Suprapubic skin (tissue), 4 donors: ENCODE measurements around the gene C17orf107. TPM values are rescaled to one million over a fixed set of nuclear protein-coding genes. Genes with fewer than 3 reads are reported as not detected.

Experiments used
- DNase-seq, 2 donors: peaks; one replicate each; pipeline ENCODE4 v3.0.0-alpha.2; 2019; ENCODE audit warnings: low spot score in 2 of 2
- H3K27ac ChIP-seq: fragments of 200-600 bp; sonication (generic); one replicate; pipeline ENCODE4 v1.5.1; 2019
- H3K27me3 ChIP-seq: fragments of 200-600 bp; sonication (generic); one replicate; pipeline ENCODE4 v1.5.1; 2019
- H3K36me3 ChIP-seq: fragments of 200-600 bp; sonication (generic); one replicate; pipeline ENCODE4 v1.5.1; 2019
- H3K4me1 ChIP-seq: fragments of 200-600 bp; sonication (generic); one replicate; pipeline ENCODE4 v1.5.1; 2019
- H3K4me3 ChIP-seq: fragments of 200-600 bp; sonication (generic); one replicate; pipeline ENCODE4 v1.5.1; 2019; ENCODE audit warnings: mild to moderate bottlenecking
- H3K9me3 ChIP-seq: fragments of 200-600 bp; sonication (generic); one replicate; pipeline ENCODE4 v1.5.1; 2019
- EP300 ChIP-seq: sonication (generic); formaldehyde crosslinking; IDR thresholded peaks from one replicate; pipeline ENCODE4 v1.6.1; 2017; ENCODE audit warnings: antibody characterized with exemption
- POLR2A ChIP-seq, 2 donors: fragments of 450-650 bp; IDR thresholded peaks; one replicate each; pipeline ENCODE4 v1.6.1; 2017; ENCODE audit warnings: antibody characterized with exemption in 2 of 2, mild to moderate bottlenecking in 2 of 2, moderate library complexity in 2 of 2
- POLR2AphosphoS5 ChIP-seq, 3 donors: sonication (generic); formaldehyde crosslinking; IDR thresholded peaks; one replicate each; pipeline ENCODE4 v1.6.1; 2017; ENCODE audit warnings: antibody characterized with exemption in 3 of 3
- WGBS: methylation state at CpG from one replicate; pipeline ENCODE4 v1.1.5; 2018; 5-methylcytosine and 5-hydroxymethylcytosine counted together
- total RNA-seq, 4 donors: library from RNA; depleted of rRNA; stranded (reverse); fragments of >200 nt; gene quantifications; one replicate each; pipeline ENCODE4 v1.1.0, GENCODE V29; 2016
- TF ChIP-seq, protein P1 (sequence below), 2 donors: fragments of 200-600 bp in 1 of 2; fragments of 450-650 bp in 1 of 2; sonication (generic) in 1 of 2; IDR thresholded peaks; one replicate each; pipeline ENCODE4 v1.5.1; 2016 to 2019; ENCODE audit warnings: antibody characterized with exemption in 2 of 2, mild to moderate bottlenecking in 1 of 2, moderate library complexity in 1 of 2

Gene C17orf107
- total RNA-seq, 4 donors from 2014 or later: 3.7 to 9.8 (median 7.5) TPM

DNA sequence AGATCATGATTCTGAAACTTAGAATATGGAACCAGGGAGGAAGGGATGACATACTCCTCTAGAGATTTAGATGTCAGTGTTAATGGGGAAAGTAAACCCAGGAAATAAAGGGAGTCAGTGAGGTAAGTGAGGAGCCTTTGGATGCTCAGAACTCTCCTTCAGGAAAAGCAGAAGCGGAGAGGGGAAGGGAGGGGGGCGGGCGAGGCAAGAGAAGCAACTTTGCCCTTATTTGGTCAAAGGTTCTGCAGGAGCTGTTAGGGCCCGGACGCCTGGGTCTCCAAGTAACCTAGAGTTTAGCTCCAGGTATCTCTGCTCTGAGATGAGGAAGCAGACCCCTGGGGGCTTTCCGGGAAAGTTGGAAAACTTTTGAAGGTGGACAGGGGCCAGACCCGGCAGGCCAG is 47.7 kb downstream of the C17orf107 start:
- peaks cover 29% of the 10 kb centered on the region for H3K36me3 ChIP-seq
- peaks cover 73% of the 10 kb centered on the region for H3K4me1 ChIP-seq
- 0% methylated on average over 7 of the region's 7 CpGs for WGBS

DNA sequence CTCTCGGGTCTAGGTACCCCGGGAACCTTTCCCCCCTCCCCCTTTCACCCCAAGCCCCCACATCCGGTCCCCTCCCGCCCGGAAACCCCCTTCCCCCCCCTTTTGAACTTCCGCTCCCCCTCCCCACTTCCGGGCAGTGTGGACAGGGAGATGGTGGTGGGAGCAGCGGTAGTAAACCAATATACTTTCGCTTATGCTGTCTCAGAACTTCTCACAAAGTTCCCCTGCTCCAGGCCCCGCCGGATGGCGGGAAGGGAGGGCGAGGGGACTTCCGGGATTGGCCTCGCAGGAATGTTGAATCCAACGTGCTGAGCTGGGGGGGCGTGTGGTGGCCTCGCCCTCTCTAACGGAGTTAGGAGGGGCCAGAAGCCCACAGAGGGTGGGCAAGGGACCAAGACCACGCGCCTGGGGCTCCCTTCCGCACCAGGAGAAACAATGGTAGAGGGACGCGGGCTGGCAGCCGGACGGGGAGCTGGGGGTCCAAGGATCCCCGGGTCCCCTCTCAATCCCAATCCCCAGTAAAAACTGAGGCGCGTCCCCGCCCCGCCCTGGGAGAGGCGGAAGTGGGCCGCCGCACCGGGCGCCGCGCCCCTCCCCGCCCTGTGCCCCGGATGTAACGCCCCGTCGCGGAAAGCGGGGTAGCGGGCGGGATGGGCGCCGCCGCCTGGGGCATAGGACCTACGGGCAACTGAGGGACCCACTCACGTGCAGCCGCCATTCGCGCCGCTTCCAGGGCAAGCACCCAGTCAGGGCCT is 48.3 kb downstream of the C17orf107 start:
- peak in 1 of 2 donors; percentile 81 for DNase-seq
- no peaks in the 10 kb centered on the region for H3K9me3 ChIP-seq

More for the DNA sequence above, 47.7 kb downstream of the C17orf107 start:
- Histone ChIP-seq H3K27ac (peak overlapping the region; percentile 98), H3K4me3 (peak overlapping the region; percentile 85), H3K9me3 (no peaks in the 10 kb centered on the region), H3K27me3 (no peaks in the 10 kb centered on the region)
- TF ChIP-seq, protein P1, sequence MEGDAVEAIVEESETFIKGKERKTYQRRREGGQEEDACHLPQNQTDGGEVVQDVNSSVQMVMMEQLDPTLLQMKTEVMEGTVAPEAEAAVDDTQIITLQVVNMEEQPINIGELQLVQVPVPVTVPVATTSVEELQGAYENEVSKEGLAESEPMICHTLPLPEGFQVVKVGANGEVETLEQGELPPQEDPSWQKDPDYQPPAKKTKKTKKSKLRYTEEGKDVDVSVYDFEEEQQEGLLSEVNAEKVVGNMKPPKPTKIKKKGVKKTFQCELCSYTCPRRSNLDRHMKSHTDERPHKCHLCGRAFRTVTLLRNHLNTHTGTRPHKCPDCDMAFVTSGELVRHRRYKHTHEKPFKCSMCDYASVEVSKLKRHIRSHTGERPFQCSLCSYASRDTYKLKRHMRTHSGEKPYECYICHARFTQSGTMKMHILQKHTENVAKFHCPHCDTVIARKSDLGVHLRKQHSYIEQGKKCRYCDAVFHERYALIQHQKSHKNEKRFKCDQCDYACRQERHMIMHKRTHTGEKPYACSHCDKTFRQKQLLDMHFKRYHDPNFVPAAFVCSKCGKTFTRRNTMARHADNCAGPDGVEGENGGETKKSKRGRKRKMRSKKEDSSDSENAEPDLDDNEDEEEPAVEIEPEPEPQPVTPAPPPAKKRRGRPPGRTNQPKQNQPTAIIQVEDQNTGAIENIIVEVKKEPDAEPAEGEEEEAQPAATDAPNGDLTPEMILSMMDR (IDR thresholded peaks at IDR 0.05): no peak
- TF ChIP-seq POLR2AphosphoS5 (IDR thresholded peaks at IDR 0.05) (no peak), EP300 (no peak), POLR2A (IDR thresholded peaks at IDR 0.05) (no peak)
- DNase-seq: no peak

DNA sequence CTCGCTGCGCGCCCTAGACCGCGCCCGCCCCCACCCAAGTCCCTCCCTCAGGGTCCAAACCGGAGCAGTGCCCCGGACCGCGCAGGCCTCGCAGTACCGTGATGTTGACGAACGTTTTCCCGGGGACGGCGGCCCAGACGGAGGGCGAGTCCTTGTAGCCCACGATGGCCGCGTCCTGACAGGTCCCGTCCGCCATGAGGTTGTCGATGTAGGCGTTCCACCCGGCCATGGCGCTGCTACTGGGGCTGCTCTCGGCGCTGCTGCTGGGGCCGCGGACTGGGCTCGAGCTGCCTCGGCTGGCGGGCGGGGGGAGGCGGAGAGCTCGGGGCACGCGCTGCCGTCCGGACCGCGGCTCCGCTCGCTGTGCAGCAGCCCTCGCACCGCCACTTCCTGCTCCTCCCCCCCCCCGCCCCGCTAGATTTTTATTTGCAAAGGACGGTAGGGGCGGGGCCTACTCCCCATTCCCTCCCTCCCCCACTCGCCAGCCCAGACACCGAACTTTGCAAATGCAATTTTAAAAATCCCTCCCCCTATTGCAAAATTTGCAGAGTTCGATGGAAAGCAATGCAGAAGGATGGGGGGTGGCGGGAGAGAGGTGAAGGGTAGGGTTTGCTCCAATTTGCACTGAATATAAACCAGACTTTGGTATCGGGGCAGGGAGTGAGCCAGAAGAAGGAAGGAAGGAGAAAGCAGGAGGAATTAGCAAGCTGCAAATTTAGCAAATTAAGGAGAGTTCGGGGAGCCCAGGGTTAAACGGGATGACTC is 49.0 kb downstream of the C17orf107 start, which contains the start of gene PFN1:
Gene PFN1 (minus strand): TSS at position 365 of the 765 bp plus-strand sequence. CDS start 136 bp downstream, at position 229.
- DNase-seq: peak; percentile 95 to 98
- H3K27ac ChIP-seq: peak within 1 kb of the TSS; percentile 98
- H3K27me3 ChIP-seq: no peaks in the 10 kb centered on the region
- 0% methylated on average over 6 of the region's 59 CpGs for WGBS
- peaks cover 15% of the 10 kb centered on the region for H3K36me3 ChIP-seq
- peak within 1 kb of the TSS; percentile 85 for H3K4me3 ChIP-seq
- TF ChIP-seq POLR2A (IDR thresholded peaks at IDR 0.05) (peak in 1 of 2 donors; percentile 82), EP300 (no peak), POLR2AphosphoS5 (IDR thresholded peaks at IDR 0.05) (no peak)
- TF ChIP-seq, protein P1 (IDR thresholded peaks at IDR 0.05): no peak
- peaks cover 60% of the 10 kb centered on the region for H3K4me1 ChIP-seq
- H3K9me3 ChIP-seq: no peaks in the 10 kb centered on the region

More for the DNA sequence above, 48.3 kb downstream of the C17orf107 start:
- TF ChIP-seq, protein P1 (IDR thresholded peaks at IDR 0.05): no peak
- TF ChIP-seq POLR2AphosphoS5 (IDR thresholded peaks at IDR 0.05): peak in 1 of 3 donors; percentile 10
- WGBS: 0% methylated on average over 16 of the region's 56 CpGs
- H3K36me3 ChIP-seq: peaks cover 23% of the 10 kb centered on the region
- H3K4me1 ChIP-seq: peaks cover 67% of the 10 kb centered on the region
- H3K27ac ChIP-seq: peak overlapping the region; percentile 98
- H3K4me3 ChIP-seq: peak overlapping the region; percentile 85
- no peaks in the 10 kb centered on the region for H3K27me3 ChIP-seq

DNA sequence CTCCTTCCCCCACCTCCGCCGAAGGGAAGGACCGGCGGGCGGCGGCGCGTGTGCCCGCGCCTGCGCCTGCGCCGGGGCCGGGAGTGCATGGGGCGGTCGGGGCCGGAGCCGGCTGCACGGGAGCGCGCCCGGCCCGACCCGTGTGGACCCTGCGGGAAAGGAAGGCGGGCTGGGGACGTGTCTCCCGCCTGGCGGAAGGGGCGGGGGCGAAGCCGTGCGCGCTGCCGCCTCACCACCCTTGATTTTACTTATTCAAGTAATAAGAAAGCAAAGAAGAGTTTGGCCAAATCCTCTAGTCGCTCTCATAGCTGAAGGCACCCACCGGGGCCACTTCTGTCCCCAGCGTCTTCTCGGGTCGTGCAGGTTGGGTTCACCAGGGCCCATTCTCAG is 49.6 kb downstream of the C17orf107 start:
- no peaks in the 10 kb centered on the region for H3K27me3 ChIP-seq
- TF ChIP-seq EP300: no peak
- no peak for TF ChIP-seq POLR2A (IDR thresholded peaks at IDR 0.05)
- TF ChIP-seq, protein P1 (IDR thresholded peaks at IDR 0.05): no peak
- TF ChIP-seq POLR2AphosphoS5 (IDR thresholded peaks at IDR 0.05): no peak
- H3K9me3 ChIP-seq: no peaks in the 10 kb centered on the region
- H3K4me1 ChIP-seq: peaks cover 61% of the 10 kb centered on the region
- peak overlapping the region; percentile 85 for H3K4me3 ChIP-seq
- peak overlapping the region; percentile 98 for H3K27ac ChIP-seq
- WGBS: 1% methylated on average over 38 of the region's 40 CpGs
- peak; percentile 85 for DNase-seq
- H3K36me3 ChIP-seq: peaks cover 10% of the 10 kb centered on the region
